ENCODE measurements around the gene FRMPD4.

Gene FRMPD4

GRCh38 chrX:12440246-12440645 is 302.0 kb downstream of the FRMPD4 start:
- POLR2A ChIA-PET = no interaction called here
- DNase-seq (ENCODE audit: extremely low spot score) = no peak
- CTCF ChIA-PET = no interaction called here
- TF ChIP-seq SP1 (IDR thresholded peaks at IDR 0.05) (no peak), FOXK2 (IDR thresholded peaks at IDR 0.05) (no peak), PKNOX1 (IDR thresholded peaks at IDR 0.05) (no peak), HDGF (IDR thresholded peaks at IDR 0.05; ENCODE audit: borderline replicate concordance) (no peak)

GRCh38 chrX:12441381-12442128 is 303.3 kb downstream of the FRMPD4 start:
- TF ChIP-seq ZNF384 (IDR thresholded peaks at IDR 0.05) = no peak
- TF ChIP-seq SP1 (IDR thresholded peaks at IDR 0.05) = no peak
- no peak for TF ChIP-seq ARNT (IDR thresholded peaks at IDR 0.05)
- TF ChIP-seq BHLHE40 (IDR thresholded peaks at IDR 0.05; ENCODE audit: borderline replicate concordance) = no peak
- no peak for TF ChIP-seq HDGF (IDR thresholded peaks at IDR 0.05; ENCODE audit: borderline replicate concordance)
- TF ChIP-seq NFRKB (IDR thresholded peaks at IDR 0.05) = no peak
- no peak for TF ChIP-seq L3MBTL2 (conservative IDR thresholded peaks at IDR 0.05)
- TF ChIP-seq PKNOX1 (IDR thresholded peaks at IDR 0.05) = no peak
- no peak for TF ChIP-seq SUZ12 (IDR thresholded peaks at IDR 0.05)
- TF ChIP-seq FOXM1 (IDR thresholded peaks at IDR 0.05; ENCODE audit: borderline replicate concordance) = no peak
- no peak for TF ChIP-seq FOXK2 (IDR thresholded peaks at IDR 0.05)
- TF ChIP-seq LEF1 (IDR thresholded peaks at IDR 0.05; ENCODE audit: borderline replicate concordance) = no peak
- no peak for TF ChIP-seq ELF4 (IDR thresholded peaks at IDR 0.05)
- ChIA-PET POLR2A (no interaction called here), CTCF (interaction anchor here (0.6 kb wide), 1 partner anchor 634 kb away, joined by 3 read pairs; no protein-coding TSS in a partner anchor)
- no peak for DNase-seq (ENCODE audit: extremely low spot score)

GRCh38 chrX:12443534-12444098 is 305.3 kb downstream of the FRMPD4 start:
- no peak for DNase-seq (ENCODE audit: extremely low spot score)
- POLR2A ChIA-PET = no interaction called here
- CTCF ChIA-PET = no interaction called here
- TF ChIP-seq FOXK2 (IDR thresholded peaks at IDR 0.05) = no peak
- no peak for TF ChIP-seq TARDBP (IDR thresholded peaks at IDR 0.05)
- TF ChIP-seq SUZ12 (IDR thresholded peaks at IDR 0.05) = no peak
- no peak for TF ChIP-seq L3MBTL2 (conservative IDR thresholded peaks at IDR 0.05)
- no peak for TF ChIP-seq ZNF384 (IDR thresholded peaks at IDR 0.05)

- no peak for DNase-seq (ENCODE audit: extremely low spot score)
- no peak for TF ChIP-seq ELF4 (IDR thresholded peaks at IDR 0.05)
- TF ChIP-seq SP1 (IDR thresholded peaks at IDR 0.05) = no peak
- no peak for TF ChIP-seq FOXA1 (IDR thresholded peaks at IDR 0.05)
- TF ChIP-seq ARNT (IDR thresholded peaks at IDR 0.05) = no peak
- no peak for TF ChIP-seq SUZ12 (IDR thresholded peaks at IDR 0.05)
- TF ChIP-seq ZNF384 (IDR thresholded peaks at IDR 0.05) = no peak
- TF ChIP-seq LEF1 (IDR thresholded peaks at IDR 0.05; ENCODE audit: borderline replicate concordance) = no peak
- no peak for TF ChIP-seq TARDBP (IDR thresholded peaks at IDR 0.05)
- TF ChIP-seq BHLHE40 (IDR thresholded peaks at IDR 0.05; ENCODE audit: borderline replicate concordance) = no peak
- TF ChIP-seq PKNOX1 (IDR thresholded peaks at IDR 0.05) = no peak
- no peak for TF ChIP-seq NFRKB (IDR thresholded peaks at IDR 0.05)
- no peak for TF ChIP-seq CTBP1 (IDR thresholded peaks at IDR 0.05; ENCODE audit: borderline replicate concordance)
- no peak for TF ChIP-seq HDGF (IDR thresholded peaks at IDR 0.05; ENCODE audit: borderline replicate concordance)
- TF ChIP-seq FOXM1 (IDR thresholded peaks at IDR 0.05; ENCODE audit: borderline replicate concordance) = no peak
- TF ChIP-seq L3MBTL2 (conservative IDR thresholded peaks at IDR 0.05) = no peak
- TF ChIP-seq FOXK2 (IDR thresholded peaks at IDR 0.05) = no peak
- ChIA-PET POLR2A (no interaction called here), CTCF (no interaction called here)
These were observed 308.2 kb downstream of the FRMPD4 start for GRCh38 chrX:12446342-12447075.

- no peak for DNase-seq (ENCODE audit: extremely low spot score)
- no peak for TF ChIP-seq CTBP1 (IDR thresholded peaks at IDR 0.05; ENCODE audit: borderline replicate concordance)
- no peak for TF ChIP-seq FOXK2 (IDR thresholded peaks at IDR 0.05)
- TF ChIP-seq FOXM1 (IDR thresholded peaks at IDR 0.05; ENCODE audit: borderline replicate concordance) = no peak
- ChIA-PET POLR2A (no interaction called here), CTCF (no interaction called here)
These were observed 309.3 kb downstream of the FRMPD4 start for GRCh38 chrX:12447448-12448064.

GRCh38 chrX:12452268-12452667 is 314.0 kb downstream of the FRMPD4 start:
- no peak for TF ChIP-seq SUZ12 (IDR thresholded peaks at IDR 0.05)
- no peak for TF ChIP-seq ARNT (IDR thresholded peaks at IDR 0.05)
- TF ChIP-seq LEF1 (IDR thresholded peaks at IDR 0.05; ENCODE audit: borderline replicate concordance) = no peak
- no peak for TF ChIP-seq FOXA1 (IDR thresholded peaks at IDR 0.05)
- TF ChIP-seq PKNOX1 (IDR thresholded peaks at IDR 0.05) = no peak
- no peak for TF ChIP-seq L3MBTL2 (conservative IDR thresholded peaks at IDR 0.05)
- no peak for TF ChIP-seq SP1 (IDR thresholded peaks at IDR 0.05)
- TF ChIP-seq CTBP1 (IDR thresholded peaks at IDR 0.05; ENCODE audit: borderline replicate concordance) = no peak
- no peak for TF ChIP-seq ZNF384 (IDR thresholded peaks at IDR 0.05)
- no peak for TF ChIP-seq NFRKB (IDR thresholded peaks at IDR 0.05)
- TF ChIP-seq FOXK2 (IDR thresholded peaks at IDR 0.05) = no peak
- TF ChIP-seq BHLHE40 (IDR thresholded peaks at IDR 0.05; ENCODE audit: borderline replicate concordance) = no peak
- TF ChIP-seq ELF4 (IDR thresholded peaks at IDR 0.05) = no peak
- no peak for TF ChIP-seq TARDBP (IDR thresholded peaks at IDR 0.05)
- TF ChIP-seq FOXM1 (IDR thresholded peaks at IDR 0.05; ENCODE audit: borderline replicate concordance) = no peak
- POLR2A ChIA-PET = no interaction called here
- CTCF ChIA-PET = no interaction called here
- DNase-seq (ENCODE audit: extremely low spot score) = no peak

Data from HEK293T (cell line).